ENCODE measurements around the gene TMEM163.

TMEM163 gene

GRCh38 chr2:134722728-134723127, 3.9 kb upstream of the TMEM163 start:
- DNase-seq (ENCODE audit: low read depth) = no peak

GRCh38 chr2:134721596-134721995, 2.8 kb upstream of the TMEM163 start:
- no peak for DNase-seq (ENCODE audit: low read depth)

GRCh38 chr2:134718023-134718816, 580 bp downstream of the TMEM163 start:
- no peak for DNase-seq (ENCODE audit: low read depth)

GRCh38 chr2:134717286-134718022, 1.3 kb downstream of the TMEM163 start:
- no peak for DNase-seq (ENCODE audit: low read depth)

- DNase-seq (ENCODE audit: low read depth) = no peak
Measured at GRCh38 chr2:134716721-134717243, 2.0 kb downstream of the TMEM163 start.

- DNase-seq (ENCODE audit: low read depth) = no peak
Measured at GRCh38 chr2:134715932-134716643, 2.7 kb downstream of the TMEM163 start.

GRCh38 chr2:134714228-134714627, 4.6 kb downstream of the TMEM163 start:
- no peak for DNase-seq (ENCODE audit: low read depth)

GRCh38 chr2:134713606-134714005, 5.2 kb downstream of the TMEM163 start:
- DNase-seq (ENCODE audit: low read depth) = no peak

- no peak for DNase-seq (ENCODE audit: low read depth)
Measured at GRCh38 chr2:134713176-134713575, 5.6 kb downstream of the TMEM163 start.

- no peak for DNase-seq (ENCODE audit: low read depth)
Measured at GRCh38 chr2:134712736-134713135, 6.1 kb downstream of the TMEM163 start.

- DNase-seq (ENCODE audit: low read depth) = no peak
Measured at GRCh38 chr2:134712299-134712698, 6.5 kb downstream of the TMEM163 start.

GRCh38 chr2:134711692-134712091, 7.1 kb downstream of the TMEM163 start:
- no peak for DNase-seq (ENCODE audit: low read depth)

GRCh38 chr2:134707330-134707676, 11.5 kb downstream of the TMEM163 start:
- no peak for DNase-seq (ENCODE audit: low read depth)

- no peak for DNase-seq (ENCODE audit: low read depth)
Measured at GRCh38 chr2:134706587-134707329, 12.0 kb downstream of the TMEM163 start.

GRCh38 chr2:134705861-134706586, 12.8 kb downstream of the TMEM163 start:
- DNase-seq (ENCODE audit: low read depth) = no peak

- no peak for DNase-seq (ENCODE audit: low read depth)
Measured at GRCh38 chr2:134704173-134704572, 14.6 kb downstream of the TMEM163 start.

- DNase-seq (ENCODE audit: low read depth) = no peak
Measured at GRCh38 chr2:134703426-134703825, 15.4 kb downstream of the TMEM163 start.

- DNase-seq (ENCODE audit: low read depth) = no peak
Measured at GRCh38 chr2:134700730-134701129, 18.1 kb downstream of the TMEM163 start.

GRCh38 chr2:134694411-134694810, 24.4 kb downstream of the TMEM163 start:
- DNase-seq (ENCODE audit: low read depth) = no peak

- DNase-seq (ENCODE audit: low read depth) = no peak
Measured at GRCh38 chr2:134693359-134694330, 25.2 kb downstream of the TMEM163 start.
